Neural progenitor cell (in vitro differentiated cells): ENCODE measurements around the gene INKA2. TPM values are rescaled to one million over a fixed set of nuclear protein-coding genes. Genes with fewer than 3 reads are reported as not detected.

Source experiments
- DNase-seq: peaks from one replicate; pipeline ENCODE4 v3.0.0-alpha.2; 2016; ENCODE audit warnings: low spot score
- H2AFZ ChIP-seq: fragments of 200-600 bp; sonication (generic); replicated peaks from 2 replicates; pipeline ENCODE4 v1.6.1; 2016; ENCODE audit warnings: antibody characterized with exemption
- H3F3A ChIP-seq: fragments of 200-600 bp; sonication (generic); 2 replicates; pipeline ENCODE4 v1.6.1; 2016; ENCODE audit warnings: antibody characterized with exemption, low read depth
- H3K27ac ChIP-seq: fragments of 200-600 bp; sonication (generic); 2 replicates; pipeline ENCODE4 v1.5.1; 2016; ENCODE audit warnings: mild to moderate bottlenecking
- H3K27me3 ChIP-seq: fragments of 200-600 bp; sonication (generic); 2 replicates; pipeline ENCODE4 v1.6.1; 2016; ENCODE audit warnings: mild to moderate bottlenecking, moderate library complexity
- H3K36me3 ChIP-seq: fragments of 200-600 bp; sonication (generic); 2 replicates; pipeline ENCODE4 v1.5.1; 2016
- H3K4me1 ChIP-seq: fragments of 200-600 bp; sonication (generic); 2 replicates; pipeline ENCODE4 v1.6.1; 2016; ENCODE audit warnings: mixed run types
- H3K4me2 ChIP-seq: fragments of 200-600 bp; sonication (generic); 2 replicates; pipeline ENCODE4 v1.6.1; 2016
- H3K4me3 ChIP-seq: fragments of 200-600 bp; sonication (generic); 2 replicates; pipeline ENCODE4 v1.5.1; 2016
- H3K79me2 ChIP-seq: fragments of 200-600 bp; sonication (generic); 2 replicates; pipeline ENCODE4 v1.6.1; 2016; ENCODE audit warnings: low read depth
- H3K9ac ChIP-seq: fragments of 200-600 bp; sonication (generic); 2 replicates; pipeline ENCODE4 v1.6.1; 2016
- H3K9me3 ChIP-seq: fragments of 200-600 bp; sonication (generic); 2 replicates; pipeline ENCODE4 v1.5.1; 2016; ENCODE audit warnings: low read depth
- H4K20me1 ChIP-seq: fragments of 200-600 bp; sonication (generic); 2 replicates; pipeline ENCODE4 v1.6.1; 2016; ENCODE audit warnings: low read depth
- H3K27ac Mint-ChIP-seq: 3 replicates; pipeline ENCODE4 v1.8.0; 2021; ENCODE audit warnings: mixed read lengths
- H3K27me3 Mint-ChIP-seq: 2 replicates; pipeline ENCODE4 v1.8.0; 2022; ENCODE audit warnings: low read depth, mild to moderate bottlenecking, inconsistent platforms, moderate library complexity, mixed read lengths; ENCODE audit not compliant: insufficient read depth
- H3K36me3 Mint-ChIP-seq: 3 replicates; pipeline ENCODE4 v1.8.0; 2021; ENCODE audit warnings: mixed read lengths
- H3K4me1 Mint-ChIP-seq: 3 replicates; pipeline ENCODE4 v1.8.0; 2021; ENCODE audit warnings: mixed read lengths
- H3K4me3 Mint-ChIP-seq: 3 replicates; pipeline ENCODE4 v1.8.0; 2021; ENCODE audit warnings: mild to moderate bottlenecking, moderate library complexity, mixed read lengths
- H3K9me3 Mint-ChIP-seq: 3 replicates; pipeline ENCODE4 v1.8.0; 2020; ENCODE audit warnings: mixed read lengths
- CTCF ChIP-seq: fragments of 200-600 bp; sonication (generic); IDR thresholded peaks from 2 replicates; pipeline ENCODE4 v1.5.1; 2017; ENCODE audit warnings: antibody characterized with exemption, mild to moderate bottlenecking
- EZH2 ChIP-seq: fragments of 200-600 bp; sonication (generic); IDR thresholded peaks from 2 replicates; pipeline ENCODE4 v1.6.1; 2017; ENCODE audit warnings: antibody characterized with exemption, mild to moderate bottlenecking, moderate library complexity
- EZH2phosphoT487 ChIP-seq: fragments of 200-600 bp; sonication (generic); IDR thresholded peaks from 2 replicates; pipeline ENCODE4 v1.6.1; 2017; ENCODE audit warnings: antibody characterized with exemption
- total RNA-seq: library from RNA; depleted of rRNA; stranded (reverse); fragments of >200 nt; gene quantifications from 2 replicates; pipeline ENCODE4 v1.2.3, GENCODE V29; 2015; ENCODE audit warnings: low replicate concordance

The INKA2 gene
- total RNA-seq, 1 donor from 2014 or later: not detected

GRCh38 chr1:111768023-111768422 is 28.8 kb upstream of the INKA2 start:
- no peak overlapping the region for H3K4me3 Mint-ChIP-seq
- no peak overlapping the region for H3K9ac ChIP-seq
- no peaks in the 10 kb centered on the region for H3K27me3 Mint-ChIP-seq
- H3K27me3 ChIP-seq: no peaks in the 10 kb centered on the region
- peaks cover 21% of the 10 kb centered on the region for H3K36me3 Mint-ChIP-seq
- no peaks in the 10 kb centered on the region for H3K9me3 Mint-ChIP-seq
- H3K4me2 ChIP-seq: no peak overlapping the region
- DNase-seq: no peak
- H3K36me3 ChIP-seq: peaks cover 11% of the 10 kb centered on the region
- H3K4me1 ChIP-seq: no peaks in the 10 kb centered on the region
- peaks cover 28% of the 10 kb centered on the region for H3F3A ChIP-seq
- TF ChIP-seq EZH2phosphoT487 (no peak), EZH2 (no peak), CTCF (no peak)
- no peak overlapping the region for H2AFZ ChIP-seq
- no peak overlapping the region for H3K27ac Mint-ChIP-seq
- no peaks in the 10 kb centered on the region for H3K9me3 ChIP-seq
- peaks cover 27% of the 10 kb centered on the region for H4K20me1 ChIP-seq
- no peak overlapping the region for H3K27ac ChIP-seq
- no peaks in the 10 kb centered on the region for H3K4me1 Mint-ChIP-seq
- H3K79me2 ChIP-seq: no peaks in the 10 kb centered on the region
- no peak overlapping the region for H3K4me3 ChIP-seq

GRCh38 chr1:111762332-111762731 is 23.1 kb upstream of the INKA2 start:
- H3K4me1 ChIP-seq: no peaks in the 10 kb centered on the region
- Mint-ChIP-seq H3K36me3 (peaks cover 34% of the 10 kb centered on the region), H3K4me3 (no peak overlapping the region), H3K27me3 (no peaks in the 10 kb centered on the region), H3K9me3 (no peaks in the 10 kb centered on the region), H3K4me1 (peaks cover under 1% of the 10 kb centered on the region), H3K27ac (no peak overlapping the region)
- H3K79me2 ChIP-seq: peaks cover 20% of the 10 kb centered on the region
- no peak overlapping the region for H3K4me2 ChIP-seq
- H3K27me3 ChIP-seq: no peaks in the 10 kb centered on the region
- H3K4me3 ChIP-seq: no peak overlapping the region
- H3K9ac ChIP-seq: no peak overlapping the region
- no peak for DNase-seq
- peaks cover under 1% of the 10 kb centered on the region for H3F3A ChIP-seq
- TF ChIP-seq EZH2phosphoT487: no peak
- TF ChIP-seq CTCF: no peak
- no peak for TF ChIP-seq EZH2
- no peak overlapping the region for H2AFZ ChIP-seq
- peaks cover 9% of the 10 kb centered on the region for H4K20me1 ChIP-seq
- no peak overlapping the region for H3K27ac ChIP-seq
- H3K9me3 ChIP-seq: no peaks in the 10 kb centered on the region
- H3K36me3 ChIP-seq: peaks cover 41% of the 10 kb centered on the region

GRCh38 chr1:111761717-111762116 is 22.5 kb upstream of the INKA2 start:
- no peak for TF ChIP-seq CTCF
- no peak for TF ChIP-seq EZH2phosphoT487
- no peak for TF ChIP-seq EZH2
- Histone ChIP-seq H3K4me2 (no peak overlapping the region), H3K9ac (no peak overlapping the region), H3K36me3 (peaks cover 37% of the 10 kb centered on the region), H4K20me1 (peaks cover 6% of the 10 kb centered on the region), H3K79me2 (peaks cover 26% of the 10 kb centered on the region), H3F3A (no peaks in the 10 kb centered on the region), H3K27ac (no peak overlapping the region), H3K27me3 (no peaks in the 10 kb centered on the region), H3K9me3 (no peaks in the 10 kb centered on the region), H2AFZ (no peak overlapping the region), H3K4me1 (peaks cover 4% of the 10 kb centered on the region), H3K4me3 (no peak overlapping the region)
- H3K4me3 Mint-ChIP-seq: no peak overlapping the region
- no peak for DNase-seq
- H3K36me3 Mint-ChIP-seq: peaks cover 34% of the 10 kb centered on the region
- no peak overlapping the region for H3K27ac Mint-ChIP-seq
- no peaks in the 10 kb centered on the region for H3K9me3 Mint-ChIP-seq
- H3K4me1 Mint-ChIP-seq: peaks cover 6% of the 10 kb centered on the region
- H3K27me3 Mint-ChIP-seq: no peaks in the 10 kb centered on the region
